Stimulated activated CD4-positive, alpha-beta T cell treated with anti-CD3 and anti-CD28 coated beads, TNF-alpha, amount 100 ng/mL, for 48 hours (primary cell): ENCODE measurements around the gene RNU6-7.

Experiments
- DNase-seq, 3 donors: peaks; one replicate each; pipeline ENCODE4 v3.0.0-alpha.2; 2020; ENCODE audit warnings: low read depth in 3 of 3

The RNU6-7 gene

DNA sequence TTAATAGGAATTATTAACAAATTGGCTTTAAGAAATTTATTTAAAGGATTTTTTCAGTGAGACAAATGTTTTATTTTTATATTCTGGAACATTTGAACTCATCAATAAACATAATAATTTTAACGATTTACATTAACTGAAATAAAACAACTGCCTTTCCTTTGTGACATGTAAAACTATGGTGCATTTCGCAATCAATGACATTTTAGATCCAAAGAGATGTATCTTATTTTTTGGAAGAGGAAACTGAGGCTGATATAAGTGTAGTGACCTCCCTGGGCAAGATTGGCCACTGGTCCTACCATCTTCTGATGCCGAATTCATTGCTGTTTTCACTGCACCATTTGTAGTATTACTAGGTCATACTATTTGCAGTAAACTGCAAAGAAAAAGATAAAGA, 3.7 kb downstream of the RNU6-7 start:
- no peak for DNase-seq

DNA sequence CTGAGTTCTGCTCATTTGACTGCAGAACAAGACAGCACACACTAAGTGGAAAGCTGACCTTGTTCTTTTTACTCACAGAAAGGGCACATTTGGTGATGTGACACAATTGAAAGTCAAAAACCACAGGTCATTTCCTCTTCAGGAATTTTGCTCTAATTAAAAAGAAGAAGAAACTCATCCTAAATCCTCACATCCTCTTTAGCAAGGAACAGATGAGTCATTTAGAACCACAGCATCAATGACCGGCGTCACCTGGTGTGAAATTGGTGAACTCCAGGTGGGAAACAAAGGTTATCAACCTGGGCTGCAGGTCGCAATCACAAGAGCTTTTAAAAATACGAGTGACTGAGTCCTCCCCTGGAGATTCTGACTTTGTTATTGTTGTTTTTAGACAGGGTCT, 4.1 kb downstream of the RNU6-7 start:
- no peak for DNase-seq

DNA sequence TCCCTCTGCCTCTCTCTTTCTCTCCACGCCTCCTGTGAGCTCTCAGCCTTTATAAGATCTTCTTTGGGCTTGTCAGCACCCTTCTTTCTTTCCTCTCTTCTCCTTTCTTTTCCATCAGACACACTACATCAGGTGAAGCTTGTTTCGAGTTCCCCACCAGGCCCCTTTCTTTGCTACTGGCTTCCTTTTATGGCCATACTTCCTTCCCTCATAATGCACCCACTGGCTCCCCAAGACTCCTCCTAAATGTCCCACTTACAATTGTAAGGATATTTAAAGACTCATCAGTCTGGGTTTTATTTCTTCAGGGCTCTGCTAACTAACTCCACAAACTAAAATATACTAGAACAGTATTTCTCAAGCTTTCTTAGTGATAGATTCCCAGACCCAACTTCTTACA, 4.7 kb downstream of the RNU6-7 start:
- DNase-seq = no peak

DNA sequence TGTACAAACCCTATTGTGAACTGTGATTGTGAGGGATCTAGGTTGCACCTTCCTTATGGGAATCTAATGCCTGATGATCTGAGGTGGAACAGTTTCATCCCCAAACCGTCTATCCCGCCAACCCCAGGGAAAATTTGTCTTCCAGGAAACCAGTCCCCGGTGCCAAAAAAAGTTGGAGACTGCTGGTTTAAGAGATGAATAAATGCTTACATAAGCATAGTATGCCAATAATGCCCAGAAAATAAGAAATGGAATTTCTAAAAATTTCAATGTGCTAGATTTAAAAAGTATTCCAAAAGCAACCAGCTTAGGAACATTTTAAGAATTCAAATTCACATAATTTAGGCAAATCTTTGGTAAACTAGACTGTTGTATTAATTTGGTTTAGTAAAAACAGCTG, 6.6 kb downstream of the RNU6-7 start:
- no peak for DNase-seq

DNA sequence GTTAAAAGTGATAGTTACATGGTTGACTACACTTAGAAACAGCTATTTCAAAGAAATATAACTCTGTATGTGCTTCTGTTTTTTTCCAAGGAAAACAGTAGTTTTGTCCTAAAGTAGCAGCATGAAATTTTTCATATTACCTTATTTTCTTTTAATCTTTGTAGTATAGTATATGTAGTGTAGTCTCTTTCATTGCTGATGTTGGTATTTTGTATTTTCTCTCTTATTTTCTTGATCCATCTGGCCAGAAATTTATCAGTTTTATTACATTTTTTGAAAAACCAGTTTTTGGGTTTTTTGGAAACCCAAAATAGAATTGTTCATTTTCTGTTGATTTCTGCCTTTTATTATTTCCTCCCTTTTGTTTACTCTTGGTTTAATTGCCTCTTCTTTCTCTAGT, 7.6 kb downstream of the RNU6-7 start:
- DNase-seq = no peak

DNA sequence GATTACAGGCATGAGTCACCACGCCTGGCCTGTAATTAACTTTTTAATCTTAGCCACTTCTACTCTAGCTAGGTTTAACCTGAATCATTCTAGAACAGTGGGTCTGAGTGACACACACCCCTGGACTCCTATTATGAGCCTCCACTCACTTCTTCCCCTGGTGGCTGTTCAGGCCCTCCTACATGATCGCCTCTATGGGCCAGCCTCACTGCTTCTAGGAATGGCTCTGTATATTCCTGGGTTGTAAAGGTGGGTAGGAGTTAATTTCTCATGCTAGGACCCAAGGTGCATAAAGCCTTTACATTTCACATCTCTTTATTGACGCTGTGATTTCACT, 9.2 kb downstream of the RNU6-7 start:
- no peak for DNase-seq

DNA sequence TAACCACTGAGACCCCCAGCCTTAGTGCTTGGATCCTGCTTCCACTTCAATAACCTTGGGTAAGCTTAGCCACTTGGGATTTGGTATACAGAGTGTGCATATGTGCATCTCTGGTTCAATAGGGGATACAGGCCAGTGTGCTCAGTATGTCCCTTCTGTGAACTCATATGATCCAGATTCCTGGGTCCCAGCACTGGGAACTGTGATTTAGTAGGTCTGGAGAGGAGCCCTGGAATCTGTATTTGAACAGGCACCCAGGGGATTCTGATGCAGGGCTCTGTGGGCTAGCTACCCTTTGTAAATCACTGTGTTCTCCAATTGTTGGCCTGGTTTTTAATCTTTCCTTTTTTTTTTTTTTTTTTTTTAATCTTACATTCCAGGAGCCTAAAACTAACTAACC, 11.0 kb downstream of the RNU6-7 start:
- DNase-seq = no peak

DNA sequence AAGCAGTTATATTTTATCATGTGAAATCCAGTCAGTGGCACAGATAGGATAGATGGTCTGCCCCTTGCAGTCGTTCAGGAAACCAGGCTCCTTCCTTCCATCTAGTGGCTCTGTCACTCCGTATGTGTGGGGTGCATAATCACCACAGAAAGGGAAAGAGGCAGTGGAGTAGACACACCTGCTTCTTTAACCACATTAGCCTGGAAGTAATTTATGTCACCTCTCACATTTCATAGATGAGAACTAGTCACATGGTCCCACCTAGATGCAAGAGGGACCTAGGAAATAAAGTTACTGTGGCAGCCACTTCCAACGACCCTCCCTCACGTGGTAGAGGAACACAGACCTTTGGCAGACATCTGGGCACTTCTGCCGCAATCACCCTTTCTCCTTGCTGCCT, 15.5 kb downstream of the RNU6-7 start:
- DNase-seq = no peak

DNA sequence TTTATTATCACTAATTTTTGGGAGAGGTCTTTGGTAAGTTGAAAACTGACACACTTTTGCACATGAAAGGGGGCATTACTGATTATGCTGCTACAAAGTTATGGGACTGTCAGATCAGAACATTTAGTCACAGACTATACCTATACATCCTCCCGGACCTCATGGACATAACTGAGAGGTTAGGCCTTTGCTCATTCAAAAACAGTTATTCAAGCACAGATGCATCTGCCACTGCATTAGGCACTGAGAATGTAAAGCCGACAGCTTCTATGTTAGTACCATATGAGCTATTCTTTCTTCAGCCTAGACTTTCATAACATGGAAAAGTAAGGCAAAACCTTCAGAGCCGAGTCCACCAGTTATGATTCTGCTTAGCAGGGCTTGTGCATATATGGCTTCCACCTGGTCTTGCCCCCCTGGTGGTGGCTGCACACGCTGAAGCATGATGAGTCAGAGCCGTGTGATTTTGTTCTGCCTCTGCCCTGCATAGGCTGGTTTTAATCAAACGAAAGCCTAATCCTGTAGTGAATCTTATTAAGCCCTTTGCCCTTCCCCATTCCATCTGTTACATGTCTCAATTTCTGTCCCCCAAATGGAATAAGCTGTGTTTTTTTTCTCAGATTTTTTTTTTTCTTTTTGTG, 23.0 kb downstream of the RNU6-7 start:
- no peak for DNase-seq

DNA sequence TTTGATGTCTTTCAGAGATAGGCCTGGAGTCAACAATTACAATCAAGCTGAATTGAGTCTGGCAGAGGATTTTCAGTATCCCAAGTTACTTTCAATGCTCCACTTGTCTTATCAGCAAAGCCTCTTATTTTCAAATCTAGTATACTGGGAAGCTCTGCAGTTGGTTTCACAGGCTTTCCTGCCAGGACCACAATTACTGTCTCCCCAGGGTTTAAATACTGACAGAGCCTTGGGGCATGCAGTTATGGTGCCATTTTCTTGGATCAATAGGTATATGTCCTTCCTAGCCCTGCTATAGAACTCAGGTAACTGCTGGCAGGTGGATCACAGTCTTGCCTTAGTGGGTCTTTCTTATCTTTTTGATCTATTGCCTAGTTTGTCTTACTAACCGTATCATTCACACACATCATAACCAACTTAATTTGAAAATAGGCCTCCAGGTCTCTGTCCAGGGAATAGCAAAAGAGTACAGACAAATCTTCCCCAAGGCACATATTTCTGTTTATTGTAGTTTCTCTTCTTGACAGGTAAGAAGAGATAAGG, 23.6 kb downstream of the RNU6-7 start:
- no peak for DNase-seq

DNA sequence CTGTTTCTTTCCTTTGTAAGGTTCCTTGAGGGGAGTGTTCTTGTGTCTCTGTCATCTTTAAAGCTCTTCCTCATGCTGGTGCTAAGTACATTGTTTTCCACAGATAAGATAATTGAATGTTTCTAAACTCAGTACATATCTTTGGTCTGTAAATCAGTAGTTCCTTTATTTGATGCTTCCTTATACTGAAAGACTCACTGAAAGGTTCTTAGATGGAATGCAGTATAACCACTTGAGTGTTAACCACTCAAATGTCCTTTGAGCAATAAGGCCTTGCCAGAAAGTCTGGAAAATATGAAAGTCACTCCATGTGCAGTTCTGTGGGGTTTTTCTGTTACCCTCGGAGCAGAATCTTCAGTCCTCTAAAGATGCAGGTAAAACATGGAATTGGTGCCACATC, 24.2 kb downstream of the RNU6-7 start:
- DNase-seq = no peak

DNA sequence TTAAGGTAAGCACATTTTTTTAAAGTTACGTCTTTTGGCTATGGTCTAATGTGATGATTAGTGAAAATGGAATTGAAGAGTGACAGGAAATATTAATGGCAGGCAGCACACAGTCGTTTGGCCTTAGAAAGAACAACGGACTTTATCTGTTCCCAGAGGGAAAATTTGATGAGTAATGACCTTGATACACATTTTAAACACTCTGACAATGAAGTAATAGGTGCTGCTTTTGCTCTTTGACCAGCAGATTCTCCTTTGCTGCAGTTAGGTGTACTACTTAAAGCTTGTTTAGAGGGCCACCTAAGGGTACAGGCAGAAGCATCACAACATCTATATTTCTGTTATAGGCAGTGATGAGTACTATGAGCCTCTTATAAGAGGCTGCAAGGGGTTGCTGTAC, 28.3 kb downstream of the RNU6-7 start:
- DNase-seq = no peak

DNA sequence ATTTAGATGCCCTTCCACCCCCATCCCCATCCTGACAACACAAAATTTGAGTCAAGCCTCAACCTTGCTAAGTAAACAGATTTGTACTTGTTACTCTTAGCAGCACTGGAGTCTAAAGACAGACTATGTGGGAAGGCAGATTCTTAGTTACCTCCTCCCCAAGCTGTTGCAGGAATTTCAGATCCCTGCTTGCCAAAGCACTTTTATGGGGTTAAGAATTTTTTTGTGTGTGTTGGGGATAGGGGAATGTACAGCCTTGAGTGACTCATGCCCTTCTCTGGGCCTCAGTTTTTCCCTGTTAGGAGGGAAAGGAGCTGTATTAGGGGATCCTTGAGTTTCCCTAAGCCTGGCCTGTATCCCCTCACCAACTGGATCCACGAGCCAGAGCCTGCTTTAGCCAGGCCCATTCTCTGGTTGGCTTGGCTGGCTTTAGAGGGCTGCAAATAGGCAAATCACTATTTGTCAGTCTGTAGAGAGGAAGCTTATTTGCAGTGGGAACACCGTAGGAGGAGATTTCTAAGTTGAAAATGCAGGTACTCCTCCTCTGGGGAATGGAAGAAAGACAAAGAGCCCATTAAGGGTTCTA, 28.9 kb downstream of the RNU6-7 start:
- DNase-seq = no peak

DNA sequence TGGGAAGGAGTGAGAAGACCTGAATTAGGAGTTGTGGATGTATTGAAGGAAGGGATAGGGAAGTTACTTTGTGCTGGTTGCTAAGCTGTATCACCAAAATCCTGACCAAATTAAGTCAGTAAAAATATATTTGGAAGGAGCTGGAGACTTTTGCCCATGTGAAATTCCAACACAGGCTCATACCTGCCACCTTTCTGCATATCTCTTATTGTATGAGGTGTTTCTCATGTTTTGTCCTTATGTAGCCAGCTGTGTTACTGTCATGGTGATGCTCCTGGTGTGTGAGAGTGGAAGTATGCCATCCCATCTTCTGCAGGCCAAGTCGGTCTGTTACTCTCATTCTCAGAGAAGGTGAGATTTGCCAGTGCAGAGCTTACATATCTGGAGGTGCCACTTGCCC, 30.6 kb downstream of the RNU6-7 start:
- DNase-seq = no peak

DNA sequence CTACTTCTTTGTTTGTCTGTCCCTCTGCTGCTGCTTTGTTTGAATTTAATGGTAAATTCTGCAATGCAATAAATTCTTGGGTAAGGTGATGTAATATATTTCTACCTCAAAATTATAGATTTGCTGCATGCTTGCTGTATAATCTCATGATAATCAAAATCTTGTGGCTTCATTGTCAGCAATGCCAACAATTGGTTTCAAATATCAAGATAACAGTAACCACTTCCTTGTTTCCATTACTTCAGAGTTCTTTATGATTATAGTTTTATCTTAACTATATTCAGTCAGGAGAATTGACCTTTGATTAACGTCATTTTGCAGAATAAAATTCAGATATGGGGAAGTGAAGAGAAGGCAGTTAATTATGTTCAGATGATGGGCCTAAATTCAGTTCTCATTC, 31.4 kb downstream of the RNU6-7 start:
- DNase-seq = no peak

DNA sequence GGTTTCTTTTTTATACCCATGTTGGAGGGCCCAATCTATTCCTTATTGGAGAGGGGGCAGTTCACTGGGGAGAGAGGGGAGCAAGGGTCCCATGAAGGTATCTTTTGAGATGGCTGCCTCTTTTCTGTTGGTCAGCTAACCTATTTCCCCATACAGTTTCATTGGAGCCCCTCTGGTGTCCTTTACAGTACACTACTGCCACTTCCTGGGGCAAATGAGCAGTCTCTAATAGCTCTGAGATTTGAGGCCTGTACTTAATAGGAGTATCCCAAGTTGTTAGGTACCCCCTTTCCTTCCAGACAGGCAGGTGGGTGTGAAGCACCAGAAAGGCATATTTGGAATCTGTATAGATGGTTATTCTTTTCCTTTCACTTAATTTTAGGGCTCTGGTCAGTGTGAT, 42.6 kb downstream of the RNU6-7 start:
- DNase-seq = no peak

DNA sequence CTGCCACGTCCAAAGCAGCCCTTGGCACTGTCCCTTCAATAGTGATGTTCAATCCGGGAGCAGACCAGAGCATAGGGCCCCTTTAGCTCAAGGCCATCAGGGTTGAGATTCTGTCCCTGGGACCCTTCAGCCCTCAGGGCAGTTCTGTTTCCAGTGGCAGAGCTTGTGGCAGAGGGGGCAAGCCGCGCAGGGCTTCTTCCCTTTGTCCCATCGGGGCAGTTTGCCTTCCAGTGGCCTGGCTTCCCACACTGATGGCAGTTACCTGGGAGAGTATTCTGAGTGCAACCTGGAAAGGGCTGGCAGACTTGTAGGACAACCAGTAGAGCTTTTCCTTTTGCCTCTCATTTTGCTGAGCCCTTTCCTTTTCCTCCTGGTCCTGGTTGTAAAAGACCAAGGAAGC, 44.9 kb downstream of the RNU6-7 start:
- no peak for DNase-seq

DNA sequence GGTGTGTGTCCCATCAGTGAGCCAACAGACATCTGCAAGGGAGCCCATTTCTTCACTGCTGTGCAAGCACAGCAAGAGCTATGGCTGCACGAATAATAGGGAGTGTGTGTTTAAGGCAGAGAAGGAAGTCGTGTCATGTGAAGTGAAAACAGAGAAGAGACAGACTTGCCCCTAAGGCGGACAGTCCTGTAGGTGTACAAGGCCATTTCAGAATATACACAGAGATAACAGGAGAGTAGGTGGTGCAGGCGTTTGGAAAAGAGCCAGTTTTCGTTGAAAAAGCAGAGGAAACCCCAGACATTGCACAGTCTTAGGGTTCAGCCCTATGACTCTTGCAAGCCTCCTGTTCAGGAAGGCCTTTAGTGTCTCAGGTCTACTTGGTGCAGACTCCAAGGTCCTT, 47.5 kb downstream of the RNU6-7 start:
- DNase-seq = no peak

DNA sequence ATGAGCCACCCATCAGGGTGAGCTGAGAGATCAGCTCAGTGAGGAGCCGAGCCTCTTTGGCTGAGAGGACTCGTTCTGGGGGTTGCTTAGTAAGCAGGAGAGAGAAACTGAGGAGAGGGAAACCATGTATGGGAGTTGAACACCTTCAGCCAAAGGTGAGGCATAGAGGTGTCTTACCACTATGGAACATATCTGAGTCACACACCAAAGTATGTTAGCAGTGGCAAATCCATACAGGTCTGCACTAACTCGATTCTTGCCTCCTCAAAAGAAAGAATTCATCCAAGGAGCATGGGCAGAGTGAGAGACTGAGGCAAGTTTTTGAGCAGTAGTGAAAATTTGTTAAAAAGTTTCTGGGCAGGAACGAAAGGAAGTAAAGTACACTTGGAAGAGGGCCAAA, 47.9 kb downstream of the RNU6-7 start:
- DNase-seq = no peak

DNA sequence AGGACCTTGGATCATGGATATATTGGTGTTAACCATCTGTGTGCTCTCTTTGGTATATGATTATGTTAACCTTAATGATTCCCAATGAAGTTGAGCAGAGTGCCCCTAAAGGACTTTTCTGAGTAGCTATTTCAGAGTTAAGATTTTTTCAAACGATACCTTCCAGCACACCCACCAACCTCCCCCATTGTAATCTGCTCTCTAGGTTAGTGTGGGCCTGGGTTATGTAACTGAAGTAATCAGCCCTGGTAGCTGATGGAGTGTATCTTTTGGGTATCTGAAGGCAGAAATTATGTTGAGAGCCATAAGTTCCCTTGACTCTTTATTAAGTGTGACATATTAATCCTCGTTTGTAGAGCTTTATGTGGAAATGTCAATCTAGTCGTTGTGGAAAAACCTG, 48.8 kb downstream of the RNU6-7 start:
- DNase-seq = no peak

DNA sequence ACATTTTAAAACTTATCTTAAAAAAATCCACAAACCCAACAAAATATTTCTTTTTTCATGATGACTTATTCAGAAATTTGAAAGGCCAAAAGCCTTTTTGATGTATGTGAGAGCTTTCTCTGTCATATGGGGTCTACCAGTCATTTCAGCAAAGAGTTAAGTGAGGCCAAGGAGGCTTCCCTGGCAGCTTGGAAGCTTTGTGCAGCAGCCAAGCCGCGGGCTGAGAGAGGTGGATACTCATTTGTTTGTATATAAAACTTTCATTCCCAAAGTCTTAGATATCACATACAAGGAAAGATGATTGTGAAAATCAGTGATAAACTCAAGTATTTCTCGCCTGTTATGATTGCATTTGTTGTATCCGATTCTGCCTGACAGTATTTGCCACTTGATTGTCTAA, 49.7 kb downstream of the RNU6-7 start:
- DNase-seq = no peak
